HG03571 (cell line): Measurements from ENCODE around the gene PLEKHF1.

Experiments used
- ATAC-seq: cut with Tn5 transposase; IDR thresholded peaks from one replicate; pipeline ENCODE4 v1.9.1; 2021; ENCODE audit not compliant: unreplicated experiment

PLEKHF1 gene

GRCh38 chr19:29724746-29725145 lies 59.5 kb downstream of the PLEKHF1 start:
- no peak for ATAC-seq
